Keratinocyte (primary cell): ENCODE results near the gene TGM5.

Experiments
- EZH2 ChIP-seq: IDR thresholded peaks from one replicate; pipeline ENCODE4 v1.6.1; 2012; ENCODE audit warnings: inconsistent platforms, mild to moderate bottlenecking, low read length, moderate library complexity
- TF ChIP-seq, protein P1 (sequence below), 3 experiments: IDR thresholded peaks in 1 of 3; conservative IDR thresholded peaks in 1 of 3; optimal IDR thresholded peaks in 1 of 3; 2 replicates in 2 of 3; 3 replicates in 1 of 3; pipeline versions ENCODE3 to v1.5.1; 2011; ENCODE audit warnings: low read length in 3 of 3, mild to moderate bottlenecking in 3 of 3, moderate library complexity in 2 of 3, control low read depth in 1 of 3, inconsistent platforms in 1 of 3; ENCODE audit not compliant: insufficient read depth in 2 of 3; ENCODE audit errors: extremely low read depth in 1 of 3

DNA sequence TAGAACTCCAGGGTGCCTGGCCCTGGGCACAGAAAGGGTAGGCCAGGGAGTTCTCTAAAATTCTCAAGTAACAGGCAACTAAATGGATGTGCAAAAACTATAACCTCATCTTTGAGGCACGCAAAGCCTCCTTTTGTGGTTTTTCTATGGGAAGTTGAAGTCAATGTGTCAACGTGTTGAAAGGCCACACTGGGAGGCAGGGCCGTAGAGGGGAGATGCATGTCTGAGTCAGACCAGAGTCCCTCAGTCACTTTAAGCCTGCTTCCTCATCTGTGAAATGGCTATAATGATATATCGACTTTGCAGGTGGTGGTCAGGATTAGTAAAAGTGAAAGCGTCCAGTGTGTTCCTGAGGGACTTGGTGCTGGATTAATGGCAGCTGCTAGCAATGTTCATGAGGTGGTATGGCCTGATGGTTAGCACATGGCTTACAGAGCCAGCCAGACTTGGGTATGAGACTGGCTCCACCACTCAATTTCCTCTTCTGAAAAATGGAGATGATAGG, 17.0 kb downstream of the TGM5 start:
- TF ChIP-seq, protein P1, sequence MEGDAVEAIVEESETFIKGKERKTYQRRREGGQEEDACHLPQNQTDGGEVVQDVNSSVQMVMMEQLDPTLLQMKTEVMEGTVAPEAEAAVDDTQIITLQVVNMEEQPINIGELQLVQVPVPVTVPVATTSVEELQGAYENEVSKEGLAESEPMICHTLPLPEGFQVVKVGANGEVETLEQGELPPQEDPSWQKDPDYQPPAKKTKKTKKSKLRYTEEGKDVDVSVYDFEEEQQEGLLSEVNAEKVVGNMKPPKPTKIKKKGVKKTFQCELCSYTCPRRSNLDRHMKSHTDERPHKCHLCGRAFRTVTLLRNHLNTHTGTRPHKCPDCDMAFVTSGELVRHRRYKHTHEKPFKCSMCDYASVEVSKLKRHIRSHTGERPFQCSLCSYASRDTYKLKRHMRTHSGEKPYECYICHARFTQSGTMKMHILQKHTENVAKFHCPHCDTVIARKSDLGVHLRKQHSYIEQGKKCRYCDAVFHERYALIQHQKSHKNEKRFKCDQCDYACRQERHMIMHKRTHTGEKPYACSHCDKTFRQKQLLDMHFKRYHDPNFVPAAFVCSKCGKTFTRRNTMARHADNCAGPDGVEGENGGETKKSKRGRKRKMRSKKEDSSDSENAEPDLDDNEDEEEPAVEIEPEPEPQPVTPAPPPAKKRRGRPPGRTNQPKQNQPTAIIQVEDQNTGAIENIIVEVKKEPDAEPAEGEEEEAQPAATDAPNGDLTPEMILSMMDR (optimal IDR thresholded peaks at IDR 0.05 in 1 of 3, IDR thresholded peaks at IDR 0.05 in 1 of 3, conservative IDR thresholded peaks at IDR 0.05 in 1 of 3; ENCODE audit: extremely low read depth in 1 of 3, insufficient read depth in 2 of 3, low read length in 3 of 3), result no peak
- TF ChIP-seq EZH2, result no peak
